Tibial nerve (tissue), 4 donors: ENCODE results near the gene PLCB4. TPM values are rescaled to one million over a fixed set of nuclear protein-coding genes. Genes with fewer than 3 reads are reported as not detected.

Source experiments
- DNase-seq, 2 donors: peaks; one replicate each; pipeline ENCODE4 v3.0.0-alpha.2; 2019; ENCODE audit warnings: low spot score in 2 of 2
- H3K27ac ChIP-seq, 4 donors: fragments of 200-600 bp; sonication (generic) in 3 of 4; one replicate each; pipeline ENCODE4 v1.5.1; 2017 to 2019; ENCODE audit warnings: mild to moderate bottlenecking in 1 of 4
- H3K27me3 ChIP-seq, 2 donors: fragments of 200-600 bp; sonication (generic) in 1 of 2; one replicate each; pipeline versions ENCODE4 v1.5.1 to v1.6.0; 2017 to 2019
- H3K36me3 ChIP-seq, 3 donors: fragments of 200-600 bp; sonication (generic); one replicate each; pipeline ENCODE4 v1.5.1; 2018 to 2019
- H3K4me1 ChIP-seq, 4 donors: fragments of 200-600 bp; sonication (generic) in 3 of 4; one replicate each; pipeline ENCODE4 v1.5.1; 2017 to 2019
- H3K4me3 ChIP-seq, 4 donors: fragments of 200-600 bp; sonication (generic) in 3 of 4; one replicate each; pipeline ENCODE4 v1.5.1; 2017 to 2019; ENCODE audit warnings: mild to moderate bottlenecking in 1 of 4, moderate library complexity in 1 of 4
- H3K9me3 ChIP-seq, 4 donors: fragments of 200-600 bp; sonication (generic) in 3 of 4; one replicate each; pipeline ENCODE4 v1.5.1; 2017 to 2019
- EP300 ChIP-seq, 2 donors: sonication (generic); formaldehyde crosslinking; IDR thresholded peaks; one replicate each; pipeline ENCODE4 v1.6.1; 2017; ENCODE audit warnings: antibody characterized with exemption in 2 of 2, mild to moderate bottlenecking in 1 of 2
- POLR2A ChIP-seq, 2 donors: fragments of 450-650 bp; IDR thresholded peaks; one replicate each; pipeline ENCODE4 v1.6.1; 2017; ENCODE audit warnings: antibody characterized with exemption in 2 of 2, mild to moderate bottlenecking in 2 of 2, moderate library complexity in 2 of 2
- WGBS, 2 donors: methylation state at CpG; one replicate each; pipeline ENCODE4 v1.1.5; 2018; 5-methylcytosine and 5-hydroxymethylcytosine counted together
- total RNA-seq, 4 donors: library from RNA; depleted of rRNA; stranded (reverse); fragments of >200 nt; gene quantifications; one replicate each; pipeline ENCODE4 v1.1.0, GENCODE V29; 2016
- TF ChIP-seq, protein P1 (sequence below), 5 experiments: fragments of 200-600 bp in 3 of 5; fragments of 450-650 bp in 2 of 5; sonication (generic) in 3 of 5; IDR thresholded peaks; one replicate each; pipeline ENCODE4 v1.5.1; 2016 to 2019; ENCODE audit warnings: antibody characterized with exemption in 5 of 5, mild to moderate bottlenecking in 3 of 5, moderate library complexity in 2 of 5

Gene PLCB4
- total RNA-seq, 4 donors from 2014 or later, result 35.7 to 52.9 (median 40.1) TPM

DNA sequence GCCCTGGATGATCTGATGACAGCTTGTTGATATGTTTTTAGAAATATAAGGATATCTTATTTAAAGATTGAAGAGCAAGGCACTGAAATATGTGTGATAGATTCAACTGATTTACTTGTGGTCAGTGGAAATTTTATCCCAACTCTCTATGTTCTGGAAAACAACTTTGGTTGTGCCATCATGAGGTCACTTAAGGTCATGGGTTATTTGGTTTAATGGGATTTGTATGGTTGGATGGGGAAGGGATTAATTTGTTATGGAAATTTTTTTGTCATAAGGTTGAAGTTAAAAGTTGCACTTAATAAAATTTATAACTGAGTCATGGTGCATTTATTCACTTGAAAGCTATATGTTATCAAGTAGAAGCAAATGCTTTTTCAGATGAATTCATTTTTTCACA is 231.2 kb downstream of the PLCB4 start:
- no peak for TF ChIP-seq POLR2A (IDR thresholded peaks at IDR 0.05)
- Histone ChIP-seq H3K27ac (no peak overlapping the region), H3K27me3 (no peaks in the 10 kb centered on the region), H3K4me3 (no peak overlapping the region), H3K4me1 (peaks cover 0 to 29% (median 10%) of the 10 kb centered on the region in 4 donors), H3K36me3 (no peaks in the 10 kb centered on the region), H3K9me3 (no peaks in the 10 kb centered on the region)
- DNase-seq, result no peak

DNA sequence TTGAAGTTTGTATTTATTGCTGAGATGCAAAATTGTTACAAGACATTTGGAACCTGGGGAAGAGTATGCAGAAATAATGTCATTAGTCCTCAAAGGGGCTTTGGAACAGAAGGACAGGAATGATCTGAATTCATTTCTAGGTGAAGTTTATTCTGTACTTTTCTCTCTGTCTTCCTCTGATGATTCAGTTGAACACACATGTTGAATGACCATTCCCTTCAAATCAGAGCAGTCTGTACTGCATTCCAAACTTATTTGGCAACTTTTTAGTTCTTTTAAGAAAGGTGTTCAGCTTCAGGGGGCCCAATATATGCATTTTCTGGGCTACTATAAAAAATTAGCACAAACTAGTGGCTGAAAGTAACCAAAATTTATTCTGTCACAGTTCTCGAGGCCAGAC is 231.6 kb downstream of the PLCB4 start:
- TF ChIP-seq, protein P1, sequence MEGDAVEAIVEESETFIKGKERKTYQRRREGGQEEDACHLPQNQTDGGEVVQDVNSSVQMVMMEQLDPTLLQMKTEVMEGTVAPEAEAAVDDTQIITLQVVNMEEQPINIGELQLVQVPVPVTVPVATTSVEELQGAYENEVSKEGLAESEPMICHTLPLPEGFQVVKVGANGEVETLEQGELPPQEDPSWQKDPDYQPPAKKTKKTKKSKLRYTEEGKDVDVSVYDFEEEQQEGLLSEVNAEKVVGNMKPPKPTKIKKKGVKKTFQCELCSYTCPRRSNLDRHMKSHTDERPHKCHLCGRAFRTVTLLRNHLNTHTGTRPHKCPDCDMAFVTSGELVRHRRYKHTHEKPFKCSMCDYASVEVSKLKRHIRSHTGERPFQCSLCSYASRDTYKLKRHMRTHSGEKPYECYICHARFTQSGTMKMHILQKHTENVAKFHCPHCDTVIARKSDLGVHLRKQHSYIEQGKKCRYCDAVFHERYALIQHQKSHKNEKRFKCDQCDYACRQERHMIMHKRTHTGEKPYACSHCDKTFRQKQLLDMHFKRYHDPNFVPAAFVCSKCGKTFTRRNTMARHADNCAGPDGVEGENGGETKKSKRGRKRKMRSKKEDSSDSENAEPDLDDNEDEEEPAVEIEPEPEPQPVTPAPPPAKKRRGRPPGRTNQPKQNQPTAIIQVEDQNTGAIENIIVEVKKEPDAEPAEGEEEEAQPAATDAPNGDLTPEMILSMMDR (IDR thresholded peaks at IDR 0.05), result no peak
- TF ChIP-seq EP300 (IDR thresholded peaks at IDR 0.05) (no peak), POLR2A (IDR thresholded peaks at IDR 0.05) (no peak)
- peak overlapping the region in 2 of 4 donors; percentile 4 to 70 for H3K27ac ChIP-seq
- H3K4me3 ChIP-seq, result no peak overlapping the region
- H3K4me1 ChIP-seq, result peaks cover 0 to 29% (median 10%) of the 10 kb centered on the region in 4 donors
- no peaks in the 10 kb centered on the region for H3K36me3 ChIP-seq
- WGBS, 2 donors, result 84 to 88% methylated on average over 1 of the region's 1 CpG
- DNase-seq, result no peak
- no peaks in the 10 kb centered on the region for H3K9me3 ChIP-seq
- no peaks in the 10 kb centered on the region for H3K27me3 ChIP-seq

DNA sequence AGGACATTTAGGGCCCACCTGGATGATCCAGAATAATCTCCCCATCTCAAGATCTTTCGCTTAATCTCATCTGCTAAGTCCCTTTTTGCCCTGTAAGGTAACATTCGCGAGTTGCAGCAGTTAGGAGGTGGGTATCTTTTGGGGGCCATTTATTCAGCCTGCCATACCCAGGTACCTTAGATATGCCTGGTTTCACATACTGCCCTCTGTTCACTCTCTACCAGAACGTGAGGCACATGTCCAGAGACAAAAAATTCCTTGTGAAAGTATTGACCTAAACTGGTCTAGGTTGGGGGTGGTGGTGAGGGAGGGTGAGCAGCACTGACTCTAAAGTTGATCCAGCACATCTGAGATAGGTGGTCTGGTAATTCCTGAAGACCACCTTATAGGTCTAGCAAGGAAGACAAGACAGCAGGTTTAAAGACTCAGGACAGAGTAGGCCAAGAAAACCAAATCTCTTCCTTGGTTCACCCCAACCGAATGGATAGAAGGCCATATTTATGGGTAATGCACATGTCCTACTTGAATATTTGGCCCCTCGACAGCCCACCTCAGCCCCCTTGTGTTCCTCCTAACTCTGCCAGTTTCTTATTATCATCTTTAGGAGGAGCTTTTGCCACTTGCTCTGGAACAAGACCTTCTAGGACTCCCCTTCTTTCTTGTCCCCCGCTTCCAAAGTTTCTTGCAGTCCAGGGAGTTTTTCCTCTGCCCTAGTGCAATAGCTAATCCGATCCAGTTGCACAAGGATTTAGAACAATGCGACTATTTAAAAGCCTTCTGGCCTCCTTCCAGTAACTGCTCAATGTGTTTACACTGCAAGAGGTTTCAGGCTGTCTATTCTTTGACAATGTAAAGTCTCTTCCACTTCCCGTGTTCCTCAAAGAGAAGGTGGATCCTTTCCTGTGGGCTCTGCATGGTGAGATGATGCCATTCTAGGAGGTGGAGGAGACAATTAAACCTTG is 232.5 kb downstream of the PLCB4 start:
- Histone ChIP-seq H3K36me3 (no peaks in the 10 kb centered on the region), H3K27me3 (no peaks in the 10 kb centered on the region), H3K4me1 (peaks cover 0 to 29% (median 10%) of the 10 kb centered on the region in 4 donors), H3K4me3 (no peak overlapping the region), H3K27ac (peak overlapping the region in 3 of 4 donors; percentile 41 to 70 (median 58)), H3K9me3 (no peaks in the 10 kb centered on the region)
- peak in 1 of 2 donors; percentile 21 for DNase-seq
- peak in 1 of 2 donors; percentile 24 for TF ChIP-seq EP300 (IDR thresholded peaks at IDR 0.05)
- TF ChIP-seq, protein P1 (IDR thresholded peaks at IDR 0.05), result no peak
- TF ChIP-seq POLR2A (IDR thresholded peaks at IDR 0.05), result no peak
- 56 to 57% methylated on average over 10 of the region's 10 CpGs for WGBS, 2 donors

DNA sequence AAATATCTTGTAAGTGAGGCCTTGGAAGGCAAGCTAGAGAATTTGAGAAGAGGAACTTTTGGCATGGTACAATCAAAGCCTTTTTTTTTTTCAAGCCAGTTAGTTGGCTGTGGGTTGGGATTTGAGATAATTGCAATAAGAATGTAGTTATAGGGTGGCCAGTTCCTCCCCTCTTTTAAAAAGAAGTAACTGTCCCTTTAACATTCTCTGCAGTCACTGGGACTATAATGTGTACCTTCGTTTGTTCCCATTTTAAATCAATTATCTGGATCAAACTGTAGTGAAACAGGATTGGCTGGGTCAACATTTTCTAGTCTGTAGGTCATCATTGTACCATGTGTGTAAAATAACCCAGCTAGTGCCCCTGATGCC is 233.2 kb downstream of the PLCB4 start:
- no peak for TF ChIP-seq EP300 (IDR thresholded peaks at IDR 0.05)
- no peak for TF ChIP-seq POLR2A (IDR thresholded peaks at IDR 0.05)
- TF ChIP-seq, protein P1 (IDR thresholded peaks at IDR 0.05), result no peak
- H3K27me3 ChIP-seq, result no peaks in the 10 kb centered on the region
- DNase-seq, result no peak
- no peak overlapping the region for H3K4me3 ChIP-seq
- H3K36me3 ChIP-seq, result no peaks in the 10 kb centered on the region
- no peaks in the 10 kb centered on the region for H3K9me3 ChIP-seq
- peaks cover 0 to 29% (median 10%) of the 10 kb centered on the region in 4 donors for H3K4me1 ChIP-seq
- peak overlapping the region in 3 of 4 donors; percentile 41 to 70 (median 58) for H3K27ac ChIP-seq
- WGBS, 2 donors, result 38 to 47% methylated on average over 1 of the region's 1 CpG

DNA sequence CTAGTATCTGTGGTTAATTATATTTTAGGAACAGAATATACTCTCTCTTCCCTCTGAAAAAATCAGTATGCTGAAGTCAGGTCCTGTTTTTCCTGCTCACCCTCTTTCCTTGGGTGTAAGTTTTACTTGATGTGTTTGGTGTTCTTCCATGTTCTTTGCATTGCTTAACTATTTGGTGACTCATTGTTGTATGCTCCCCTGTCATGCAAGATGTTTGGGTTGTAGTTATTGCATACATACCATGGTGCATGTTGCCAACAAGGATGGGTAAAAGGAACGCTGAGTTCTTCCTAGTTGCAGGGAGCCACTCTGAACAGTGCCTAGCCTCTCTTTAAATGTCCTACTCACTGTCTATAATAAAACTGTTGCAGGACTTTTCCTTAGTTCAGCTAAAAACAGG is 237.6 kb downstream of the PLCB4 start:
- no peak for DNase-seq
- Histone ChIP-seq H3K9me3 (no peaks in the 10 kb centered on the region), H3K36me3 (peaks cover 0 to 5% (median 0%) of the 10 kb centered on the region in 3 donors), H3K4me1 (peaks cover 0 to 19% (median 3%) of the 10 kb centered on the region in 4 donors), H3K4me3 (no peak overlapping the region), H3K27me3 (no peaks in the 10 kb centered on the region), H3K27ac (no peak overlapping the region)
- WGBS, 2 donors, result 86 to 100% methylated on average over 1 of the region's 1 CpG
- TF ChIP-seq POLR2A (IDR thresholded peaks at IDR 0.05) (no peak), EP300 (IDR thresholded peaks at IDR 0.05) (no peak)
- TF ChIP-seq, protein P1 (IDR thresholded peaks at IDR 0.05), result no peak
